Measurements from ENCODE around the gene TRMU. TPM values are rescaled to one million over a fixed set of nuclear protein-coding genes. Genes with fewer than 3 reads are reported as not detected.

Gene TRMU
- total RNA-seq, 1 donor from 2014 or later: 71.8 TPM

GRCh38 chr22:46349681-46350080 lies 14.2 kb downstream of the TRMU start:
- Mint-ChIP-seq H3K9me3 (ENCODE audit: low read depth) (no peaks in the 10 kb centered on the region), H3K4me3 (ENCODE audit: low read depth) (no peak overlapping the region), H3K27me3 (no peaks in the 10 kb centered on the region), H3K27ac (no peak overlapping the region), H3K4me1 (ENCODE audit: low read depth) (no peaks in the 10 kb centered on the region), H3K36me3 (ENCODE audit: insufficient read depth) (peaks cover 17% of the 10 kb centered on the region)
- DNase-seq (ENCODE audit: low spot score, unreplicated experiment): no peak
- no peak for TF ChIP-seq CTCF (IDR thresholded peaks at IDR 0.05; ENCODE audit: unreplicated experiment)

- no peak for TF ChIP-seq CTCF (IDR thresholded peaks at IDR 0.05; ENCODE audit: unreplicated experiment)
- H3K4me3 Mint-ChIP-seq (ENCODE audit: low read depth): no peak overlapping the region
- H3K4me1 Mint-ChIP-seq (ENCODE audit: low read depth): no peaks in the 10 kb centered on the region
- no peaks in the 10 kb centered on the region for H3K9me3 Mint-ChIP-seq (ENCODE audit: low read depth)
- no peak overlapping the region for H3K27ac Mint-ChIP-seq
- peaks cover 17% of the 10 kb centered on the region for H3K36me3 Mint-ChIP-seq (ENCODE audit: insufficient read depth)
- no peak for DNase-seq (ENCODE audit: low spot score, unreplicated experiment)
- no peaks in the 10 kb centered on the region for H3K27me3 Mint-ChIP-seq
These were observed 14.6 kb downstream of the TRMU start for GRCh38 chr22:46350121-46350520.

GRCh38 chr22:46350646-46351045 lies 15.1 kb downstream of the TRMU start:
- Mint-ChIP-seq H3K4me1 (ENCODE audit: low read depth) (no peaks in the 10 kb centered on the region), H3K36me3 (ENCODE audit: insufficient read depth) (peaks cover 18% of the 10 kb centered on the region), H3K27me3 (no peaks in the 10 kb centered on the region), H3K4me3 (ENCODE audit: low read depth) (no peak overlapping the region), H3K27ac (no peak overlapping the region), H3K9me3 (ENCODE audit: low read depth) (no peaks in the 10 kb centered on the region)
- TF ChIP-seq CTCF (IDR thresholded peaks at IDR 0.05; ENCODE audit: unreplicated experiment): no peak
- no peak for DNase-seq (ENCODE audit: low spot score, unreplicated experiment)

- Mint-ChIP-seq H3K4me3 (ENCODE audit: low read depth) (no peak overlapping the region), H3K36me3 (ENCODE audit: insufficient read depth) (peaks cover 15% of the 10 kb centered on the region)
These were observed 15.7 kb downstream of the TRMU start for GRCh38 chr22:46351131-46351735.

GRCh38 chr22:46351767-46352166 lies 16.3 kb downstream of the TRMU start:
- DNase-seq (ENCODE audit: low spot score, unreplicated experiment): no peak
- Mint-ChIP-seq H3K9me3 (ENCODE audit: low read depth) (no peaks in the 10 kb centered on the region), H3K27ac (no peak overlapping the region), H3K4me1 (ENCODE audit: low read depth) (no peaks in the 10 kb centered on the region), H3K36me3 (ENCODE audit: insufficient read depth) (peaks cover 15% of the 10 kb centered on the region), H3K4me3 (ENCODE audit: low read depth) (no peak overlapping the region), H3K27me3 (no peaks in the 10 kb centered on the region)
- no peak for TF ChIP-seq CTCF (IDR thresholded peaks at IDR 0.05; ENCODE audit: unreplicated experiment)

More at GRCh38 chr22:46351131-46351735, 15.7 kb downstream of the TRMU start:
- no peak for TF ChIP-seq CTCF (IDR thresholded peaks at IDR 0.05; ENCODE audit: unreplicated experiment)
- Mint-ChIP-seq H3K27ac (no peak overlapping the region), H3K27me3 (no peaks in the 10 kb centered on the region), H3K9me3 (ENCODE audit: low read depth) (no peaks in the 10 kb centered on the region), H3K4me1 (ENCODE audit: low read depth) (no peaks in the 10 kb centered on the region)
- DNase-seq (ENCODE audit: low spot score, unreplicated experiment): no peak
